Stimulated activated CD4-positive, alpha-beta T cell treated with anti-CD3 and anti-CD28 coated beads, Interleukin-4, amount 100 ng/mL, for 1 hour (primary cell): ENCODE measurements around the gene FOXN3.
"Not testable (repeated sequence)": the region's sequence is repeated elsewhere in the genome, so short reads cannot be mapped to it uniquely, and the experiment has no call there.

ENCODE experiments used
- DNase-seq: peaks from one replicate; pipeline ENCODE4 v3.0.0-alpha.2; 2020

Gene FOXN3

DNA sequence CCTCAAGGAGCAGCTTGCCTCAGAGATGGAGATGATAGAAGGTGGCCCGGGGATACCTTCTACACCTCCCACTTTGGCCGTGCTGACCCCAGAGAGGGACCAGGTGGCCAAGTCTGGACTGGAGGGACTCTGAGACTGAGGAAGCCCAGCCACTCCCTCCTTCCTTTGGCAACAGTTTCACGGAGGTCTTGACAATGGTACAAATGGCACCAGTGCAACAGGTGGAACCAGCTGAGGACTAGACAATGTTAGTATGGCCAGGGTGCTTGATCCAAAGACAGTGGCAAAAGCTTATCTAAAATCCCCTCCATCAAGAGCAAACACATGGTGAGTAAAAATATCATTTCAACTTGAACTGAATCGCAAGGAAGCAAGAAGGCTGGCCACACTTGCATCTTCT, 117.4 kb downstream of the FOXN3 start:
- DNase-seq, result no peak

DNA sequence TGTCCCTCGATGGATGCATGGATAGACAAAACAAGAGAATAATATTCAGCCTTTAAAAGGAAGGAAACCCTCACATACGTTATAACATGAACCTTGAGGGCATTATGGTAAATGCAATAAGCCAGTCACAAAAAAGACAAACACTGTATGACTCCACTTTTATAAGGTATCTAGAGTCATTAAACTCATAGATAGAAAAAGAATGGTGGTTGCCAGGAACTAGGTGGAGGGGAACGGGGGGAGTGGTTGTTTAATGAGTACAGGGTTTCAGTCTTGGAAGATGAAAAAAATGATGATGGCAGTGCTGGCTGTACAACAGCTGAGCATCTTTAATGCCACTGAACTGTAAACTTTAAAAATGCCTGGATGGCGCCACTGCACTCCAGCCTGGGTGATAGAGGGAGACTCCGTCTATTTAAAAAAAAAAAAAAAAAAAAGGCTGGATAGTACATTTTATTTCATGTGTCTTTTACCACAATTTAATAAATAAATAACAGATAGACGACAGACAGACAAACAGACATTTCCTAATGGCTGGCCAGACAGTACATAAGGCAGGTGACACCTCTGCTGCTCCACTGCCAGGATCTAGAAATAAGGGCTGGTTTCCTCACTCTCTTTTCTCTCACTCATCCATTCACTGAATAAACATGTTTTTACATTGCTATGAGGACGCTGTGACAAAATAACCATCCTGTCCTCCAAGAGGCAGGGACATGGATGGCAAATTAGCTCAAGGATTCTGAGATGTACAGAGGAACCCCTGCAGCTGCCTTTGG, 118.8 kb downstream of the FOXN3 start:
- no peak for DNase-seq

DNA sequence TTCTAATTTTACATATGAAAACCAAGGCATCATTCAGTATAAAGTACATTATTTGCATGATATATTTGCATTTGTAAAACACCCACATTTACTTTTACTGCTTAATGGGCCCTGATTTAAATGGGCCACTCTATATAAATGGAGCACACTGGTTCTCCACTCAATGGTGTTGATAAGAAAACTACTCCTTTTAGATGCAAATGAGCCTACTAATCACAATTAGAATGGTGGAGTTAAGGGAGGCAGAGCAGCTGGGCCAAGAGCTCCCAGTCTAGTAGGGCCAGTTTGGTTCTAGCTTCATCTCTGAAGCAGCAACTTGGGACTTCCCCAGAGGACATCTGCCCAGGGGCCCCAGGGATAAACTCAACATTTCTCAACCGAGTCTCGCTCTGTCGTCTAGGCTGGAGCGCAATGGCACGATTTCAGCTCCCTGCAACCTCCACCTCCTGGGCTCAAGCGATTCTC, 120.7 kb downstream of the FOXN3 start:
- DNase-seq, result no peak

DNA sequence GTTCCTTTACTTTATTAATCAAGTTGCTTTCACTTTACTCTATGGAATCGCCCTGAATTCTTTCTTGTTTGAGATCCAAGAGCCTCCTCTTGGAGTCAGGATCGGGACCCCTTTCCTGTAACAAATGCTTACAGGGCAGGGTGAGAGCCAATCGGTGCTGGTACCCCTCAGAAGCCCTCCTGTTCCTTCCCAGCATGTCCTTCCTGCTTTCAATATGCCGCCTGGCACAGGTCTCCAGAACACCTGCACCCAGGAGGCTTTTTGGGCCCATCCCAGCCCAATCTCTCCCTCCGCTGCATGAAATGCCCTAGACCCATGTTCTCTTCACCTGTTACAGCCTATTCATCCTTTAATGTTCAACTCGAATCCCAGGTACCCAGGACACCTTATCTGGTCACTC, 122.2 kb downstream of the FOXN3 start:
- no peak for DNase-seq

DNA sequence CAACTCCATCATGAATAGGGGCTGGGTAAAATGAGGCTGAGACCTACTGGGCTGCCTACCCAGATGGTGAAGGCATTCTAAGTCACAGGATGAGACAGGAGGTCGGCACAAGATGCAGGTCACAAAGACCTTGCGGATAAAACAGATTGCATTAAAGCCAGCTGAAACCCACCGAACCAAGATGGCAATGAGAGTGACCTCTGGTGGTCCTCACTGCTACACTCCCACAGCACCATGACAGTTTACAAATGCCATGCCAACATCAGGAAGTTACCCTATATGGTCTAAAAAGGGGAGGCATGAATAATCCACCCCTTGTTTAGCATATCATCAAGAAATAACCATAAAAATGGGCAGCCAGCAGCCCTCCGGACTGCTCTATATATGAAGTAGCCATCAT, 122.6 kb downstream of the FOXN3 start:
- not testable (repeated sequence) for DNase-seq

DNA sequence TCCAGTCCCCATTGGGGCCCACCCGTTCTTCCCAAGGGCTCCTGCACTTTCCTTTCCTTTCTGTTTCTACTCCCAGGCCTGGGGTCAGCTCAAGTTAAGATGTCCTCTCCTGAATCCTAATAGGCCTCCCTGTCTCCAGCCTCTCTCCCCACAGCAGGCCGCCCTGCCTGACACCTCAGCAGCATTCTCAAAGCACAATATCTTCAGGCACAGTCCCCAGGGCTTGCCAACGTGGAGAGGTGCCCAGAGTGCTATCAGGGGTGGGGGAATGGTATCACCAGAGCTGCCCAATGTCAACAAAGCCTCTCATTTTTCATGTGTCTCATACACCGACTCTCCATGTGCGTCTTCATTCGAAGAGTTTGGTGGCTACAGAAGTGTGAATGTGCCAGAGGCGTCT, 123.0 kb downstream of the FOXN3 start:
- DNase-seq, result no peak

DNA sequence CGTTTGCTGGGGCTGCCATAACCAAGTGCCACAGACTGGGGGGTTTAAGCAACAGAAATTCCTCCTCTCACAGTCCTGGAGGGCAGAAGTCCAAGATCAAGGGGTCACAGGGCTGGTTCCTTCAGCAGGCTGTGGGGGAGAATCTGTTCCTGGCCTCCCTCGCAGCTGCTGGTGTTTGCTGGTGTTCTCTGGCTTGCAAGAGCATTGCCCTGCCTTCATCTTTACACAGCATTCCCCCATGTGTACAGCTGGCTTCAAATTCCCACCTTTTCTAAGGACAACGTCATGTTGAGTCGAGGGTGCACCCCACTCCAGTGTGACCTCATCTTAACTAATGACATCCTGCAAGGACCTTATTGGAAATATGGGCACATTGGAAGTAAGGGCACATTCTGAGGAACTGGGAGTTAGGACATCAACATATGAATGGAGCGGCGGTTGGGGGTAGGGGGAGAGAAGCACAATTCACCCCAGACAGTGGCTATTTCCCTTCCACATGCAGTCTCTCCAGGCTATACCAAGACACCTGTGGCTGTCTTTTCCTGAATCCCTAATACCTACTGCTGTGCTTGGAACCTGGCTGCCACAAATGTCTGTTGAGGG, 123.6 kb downstream of the FOXN3 start:
- no peak for DNase-seq

DNA sequence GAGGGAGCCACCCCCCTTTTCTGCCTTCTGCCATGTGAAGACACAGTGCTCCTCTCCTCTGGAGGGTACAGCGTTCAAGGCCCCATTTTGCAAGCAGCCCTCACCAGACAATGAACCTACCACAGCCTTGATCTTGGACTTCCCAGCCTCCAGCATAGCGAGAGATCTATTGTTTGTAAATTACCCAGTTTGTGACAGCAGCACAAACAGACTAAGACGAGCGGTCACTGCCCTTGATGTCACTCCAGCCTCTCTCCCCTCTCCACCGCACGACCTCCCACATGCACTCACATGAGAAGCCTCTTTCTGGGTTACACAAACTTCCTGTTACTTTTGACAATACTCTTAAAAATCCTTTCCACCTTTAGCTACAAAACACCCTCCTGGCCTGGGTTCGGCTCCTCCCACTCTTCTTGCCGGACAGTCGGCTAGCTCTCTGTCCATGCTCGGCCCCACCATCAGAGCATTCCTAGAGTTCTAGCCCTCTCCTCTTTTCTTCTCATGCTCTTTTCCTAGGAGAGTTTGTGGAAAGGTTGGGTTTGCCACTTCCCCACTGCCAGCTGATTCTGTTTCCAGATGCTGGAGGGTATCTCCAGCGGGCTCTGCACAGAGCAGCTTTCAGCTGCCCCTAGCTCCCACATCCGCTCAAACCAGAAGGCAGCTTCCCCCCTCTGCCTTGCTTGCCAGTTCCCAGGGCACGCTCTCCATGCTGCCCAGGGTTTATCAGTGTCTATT, 124.3 kb downstream of the FOXN3 start:
- no peak for DNase-seq

DNA sequence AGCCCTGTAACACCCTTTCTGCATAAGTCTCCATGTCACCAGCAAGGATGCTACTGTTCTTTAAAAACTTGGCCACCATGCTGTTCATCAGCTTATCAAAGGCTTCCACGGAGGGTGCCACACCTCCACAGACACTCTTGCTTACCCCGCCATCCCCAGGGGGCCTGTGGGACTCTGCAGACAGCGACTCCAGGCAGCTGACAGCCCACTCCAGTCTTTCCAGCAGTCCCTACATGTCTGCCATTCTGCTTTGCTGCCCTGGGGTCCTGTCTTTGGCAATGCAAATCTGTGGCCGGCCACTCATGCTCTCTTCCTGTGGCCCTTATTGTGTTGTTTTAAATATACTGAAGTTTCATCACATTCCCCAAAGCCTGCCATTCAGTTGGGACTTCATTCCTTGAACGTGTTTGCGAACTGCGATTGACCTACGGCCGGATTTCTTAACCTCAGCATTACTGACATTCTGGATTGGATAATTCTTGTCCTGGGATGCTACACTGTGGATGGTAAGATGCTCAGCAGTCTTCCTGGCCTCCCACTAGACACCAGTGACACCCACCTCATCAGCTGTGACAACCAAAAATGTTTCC, 125.6 kb downstream of the FOXN3 start:
- no peak for DNase-seq

DNA sequence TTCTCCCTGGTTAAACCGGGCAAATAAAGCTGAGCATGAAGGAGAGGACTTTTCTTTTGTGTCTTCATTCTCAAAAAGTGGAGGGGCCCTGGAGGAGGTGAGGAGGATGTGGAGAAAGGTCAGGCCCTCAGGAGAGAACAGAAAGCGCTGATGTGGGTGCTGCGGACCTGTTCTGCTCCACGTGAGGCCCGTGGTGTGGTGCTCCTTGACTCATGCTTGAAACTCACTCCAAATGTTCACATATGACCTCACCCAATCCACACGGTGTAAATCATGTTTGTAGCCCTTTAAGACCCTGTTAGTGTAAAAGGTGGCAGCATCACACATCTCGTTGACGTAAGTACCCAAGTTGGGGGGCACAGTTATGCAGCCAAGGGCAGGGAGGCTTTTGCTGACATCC, 126.2 kb downstream of the FOXN3 start:
- no peak for DNase-seq

DNA sequence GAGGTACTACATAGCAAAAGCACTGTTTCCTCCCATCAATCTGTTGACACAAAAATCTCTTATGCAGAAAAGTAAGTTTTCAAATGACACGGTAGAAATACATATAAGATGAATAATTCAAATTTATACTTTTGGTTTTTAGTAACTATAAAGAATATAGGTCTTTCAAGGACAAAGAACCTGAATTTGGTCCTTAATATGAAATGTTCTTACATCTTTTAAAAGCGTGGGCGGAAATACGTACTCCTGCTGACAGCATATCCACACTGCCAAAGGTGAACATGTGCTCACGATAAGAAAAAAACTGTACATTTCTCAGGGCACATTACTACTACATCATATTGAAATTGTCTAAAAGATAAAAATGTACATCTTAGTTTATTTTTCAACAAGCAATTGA, 127.6 kb downstream of the FOXN3 start:
- DNase-seq, result no peak

DNA sequence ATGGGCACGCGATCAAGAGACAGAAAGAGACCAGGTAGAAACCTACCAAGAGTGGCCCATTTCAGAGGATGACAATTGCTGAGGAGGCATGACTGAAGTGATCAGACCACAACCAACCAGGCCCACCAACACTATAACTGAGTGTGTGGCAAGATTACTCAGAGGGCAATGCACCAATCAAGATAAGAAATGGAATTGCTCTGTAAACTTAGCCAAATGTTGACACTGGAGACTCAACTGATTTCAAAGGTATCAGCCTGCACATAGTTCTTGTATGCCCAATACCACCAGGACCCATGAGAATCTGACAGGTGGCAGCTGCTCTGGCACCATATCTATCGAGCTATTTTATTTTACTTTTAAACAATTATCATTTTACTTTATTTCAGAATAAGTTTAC, 128.9 kb downstream of the FOXN3 start:
- DNase-seq, result no peak

DNA sequence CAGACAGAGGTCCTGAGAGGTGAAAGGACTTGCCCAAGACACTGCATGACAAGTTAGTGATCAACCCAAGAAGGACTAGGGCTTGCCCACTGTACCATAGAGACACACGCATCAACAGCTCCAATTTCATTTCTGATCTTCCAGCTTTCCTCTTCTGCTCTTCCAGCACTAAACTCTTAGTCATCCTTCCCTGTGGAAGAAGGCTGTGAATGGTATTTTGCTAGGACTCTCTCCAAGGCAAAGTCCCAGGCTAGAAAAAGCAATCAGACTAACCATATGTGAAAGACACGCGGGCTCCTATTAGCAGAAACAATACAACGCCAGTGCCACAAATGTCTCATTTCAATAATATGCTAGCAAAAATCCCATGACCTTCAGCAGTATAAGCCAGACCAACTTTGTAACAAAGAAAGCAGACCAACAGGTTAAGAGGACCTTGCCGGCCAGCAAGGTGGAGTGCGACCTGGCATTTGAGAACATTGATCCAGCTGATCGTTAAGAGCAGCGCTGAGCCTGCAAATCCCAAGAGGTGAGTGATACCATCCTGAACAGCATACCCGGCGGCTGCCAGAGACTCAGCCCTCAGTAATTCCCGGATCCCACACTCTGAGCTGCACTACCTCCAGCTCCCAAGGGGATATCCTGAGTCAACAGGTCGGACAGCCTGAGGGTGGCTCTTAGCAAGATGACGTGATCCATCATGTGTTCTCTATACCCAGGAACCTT, 132.5 kb downstream of the FOXN3 start:
- no peak for DNase-seq

DNA sequence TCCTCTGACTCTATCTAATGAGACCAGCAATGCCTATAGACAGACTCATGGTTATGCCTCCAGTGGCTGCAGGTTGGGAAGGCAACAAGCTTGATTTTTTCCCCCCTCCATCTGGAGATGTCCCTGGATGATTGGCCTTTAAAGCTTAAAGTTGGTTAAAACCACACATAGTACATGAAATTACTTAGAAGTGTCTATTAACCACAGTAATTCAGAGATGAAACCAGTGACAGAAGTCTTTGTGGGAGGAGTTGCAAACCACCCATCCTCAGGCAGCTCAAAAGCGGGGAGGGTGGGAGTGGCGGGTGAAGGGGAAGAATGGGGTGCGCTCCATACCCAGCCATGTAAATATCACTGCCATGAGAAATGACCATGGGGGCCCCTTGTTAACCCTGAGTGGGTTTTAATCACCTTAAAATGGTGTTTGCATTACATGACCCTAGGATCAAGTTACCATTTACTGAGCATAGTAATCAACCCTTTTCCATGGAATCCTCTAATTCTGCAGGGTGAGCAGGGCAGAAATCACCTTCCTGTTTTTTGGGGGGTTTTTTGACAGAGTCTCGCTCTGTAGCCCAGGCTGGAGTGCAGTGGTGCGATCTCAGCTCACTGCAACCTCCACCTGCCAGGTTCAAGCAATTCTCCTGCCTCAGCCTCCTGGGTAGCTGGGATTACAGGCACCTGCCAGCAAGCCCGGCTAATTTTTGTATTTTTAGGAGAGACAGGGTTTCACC, 133.5 kb downstream of the FOXN3 start:
- peak; percentile 9 for DNase-seq

DNA sequence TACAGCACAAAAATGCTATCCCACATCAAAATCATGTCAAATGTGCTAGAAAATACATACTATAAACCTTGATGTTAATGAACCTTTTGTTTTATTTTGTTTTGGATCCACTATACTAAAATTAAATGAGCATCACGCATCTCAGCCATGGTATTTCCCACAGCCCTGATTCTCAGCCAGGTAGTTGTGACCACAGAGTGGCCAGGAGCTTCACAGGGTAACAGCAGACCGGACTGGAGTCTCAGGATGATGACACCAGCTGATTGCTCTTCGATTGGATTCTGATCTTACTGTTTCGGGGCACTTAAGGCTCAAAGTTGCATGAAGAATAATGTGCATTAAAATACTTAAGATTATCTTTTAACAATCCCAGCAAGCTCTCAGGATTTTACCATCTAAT, 134.8 kb downstream of the FOXN3 start:
- DNase-seq, result no peak

DNA sequence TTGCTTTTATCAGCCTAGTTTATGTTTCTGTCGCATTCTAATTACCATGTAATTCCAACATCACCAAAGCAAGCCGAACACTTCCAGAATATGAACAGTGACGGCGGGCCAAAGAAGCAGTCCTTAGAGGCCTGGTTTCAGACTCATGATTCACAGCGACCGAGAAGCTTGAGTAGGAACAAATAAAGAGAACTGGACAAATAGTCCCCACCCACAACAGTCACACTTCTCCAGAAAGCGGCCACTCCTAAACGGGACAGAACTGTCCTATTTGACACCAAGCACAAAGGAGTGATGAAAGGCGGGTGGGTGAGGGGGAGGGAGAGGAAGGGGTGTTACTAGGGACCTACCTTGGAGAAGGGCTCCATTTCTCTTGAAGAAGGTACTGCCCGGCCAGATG, 136.4 kb downstream of the FOXN3 start:
- DNase-seq, result no peak

DNA sequence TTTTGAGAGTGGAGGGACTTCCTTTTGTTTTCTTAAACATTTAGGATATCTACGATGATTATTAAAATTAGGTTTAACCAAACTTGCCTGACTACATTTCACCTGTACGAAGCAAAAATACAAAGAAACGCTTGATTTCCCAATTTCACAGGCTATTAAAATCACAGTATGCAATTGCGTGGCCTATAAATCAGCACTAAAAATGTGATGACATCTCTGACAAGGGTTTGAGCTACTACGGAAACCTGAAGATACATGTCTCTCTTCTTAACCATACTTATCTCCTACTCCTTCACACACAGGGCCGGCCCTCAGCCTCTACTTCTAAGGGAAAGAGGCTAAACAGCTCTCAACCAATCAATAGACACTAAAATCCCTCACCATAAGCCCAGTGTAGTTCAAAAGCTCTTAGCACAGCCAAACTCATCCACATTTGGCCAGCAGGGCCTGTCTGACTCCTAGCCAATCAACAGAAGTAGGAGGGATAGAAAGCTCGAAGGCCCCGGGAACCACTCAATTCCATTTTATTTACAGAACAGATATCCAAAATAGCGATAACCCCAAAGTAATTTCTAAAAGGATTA, 137.3 kb downstream of the FOXN3 start:
- no peak for DNase-seq

DNA sequence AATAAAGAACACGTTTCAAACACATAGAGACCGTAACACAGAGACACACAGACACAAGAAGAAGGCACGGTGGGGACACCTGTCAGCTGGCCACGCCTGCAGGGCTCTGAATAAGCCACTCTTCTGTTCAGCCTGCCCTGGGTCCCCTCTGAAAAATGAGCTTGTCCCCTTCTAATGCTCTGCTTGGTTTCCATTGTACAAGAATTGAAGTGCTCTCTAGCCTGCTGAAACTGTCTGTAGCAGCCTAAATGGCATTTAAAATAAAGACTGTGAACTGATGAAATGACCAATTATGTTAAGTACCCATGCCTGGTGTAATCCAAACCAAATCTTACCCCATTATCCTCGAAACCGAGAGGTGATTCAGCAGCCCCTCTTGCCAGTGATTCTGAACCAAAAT, 139.8 kb downstream of the FOXN3 start:
- no peak for DNase-seq

DNA sequence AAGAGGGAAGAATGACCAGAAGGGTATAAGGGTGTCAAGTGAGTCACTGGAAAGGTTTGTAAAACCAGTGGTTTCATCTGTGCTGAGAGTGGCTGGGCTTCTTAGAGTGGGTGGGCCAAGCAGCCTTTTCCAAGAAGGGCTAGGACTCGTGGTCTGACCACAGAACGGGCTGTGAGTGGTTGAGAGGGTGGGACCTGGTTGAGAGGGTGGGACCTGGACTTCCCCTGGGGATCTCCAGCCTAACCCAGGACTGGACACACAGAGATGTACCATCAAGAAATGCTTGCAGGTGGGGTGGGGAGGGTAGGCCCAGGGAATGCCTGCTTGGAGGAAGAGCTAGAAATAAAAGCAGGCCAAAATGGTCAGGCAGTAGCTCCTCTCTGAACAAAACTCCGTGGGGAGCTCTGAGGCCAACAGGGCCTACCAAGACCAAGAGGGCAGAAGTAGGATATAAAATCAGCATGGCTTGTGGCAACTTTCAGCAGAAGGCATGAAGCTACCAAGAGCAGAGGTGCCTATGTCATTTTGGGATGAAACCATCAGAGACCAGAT, 140.5 kb downstream of the FOXN3 start:
- peak; percentile 32 for DNase-seq

DNA sequence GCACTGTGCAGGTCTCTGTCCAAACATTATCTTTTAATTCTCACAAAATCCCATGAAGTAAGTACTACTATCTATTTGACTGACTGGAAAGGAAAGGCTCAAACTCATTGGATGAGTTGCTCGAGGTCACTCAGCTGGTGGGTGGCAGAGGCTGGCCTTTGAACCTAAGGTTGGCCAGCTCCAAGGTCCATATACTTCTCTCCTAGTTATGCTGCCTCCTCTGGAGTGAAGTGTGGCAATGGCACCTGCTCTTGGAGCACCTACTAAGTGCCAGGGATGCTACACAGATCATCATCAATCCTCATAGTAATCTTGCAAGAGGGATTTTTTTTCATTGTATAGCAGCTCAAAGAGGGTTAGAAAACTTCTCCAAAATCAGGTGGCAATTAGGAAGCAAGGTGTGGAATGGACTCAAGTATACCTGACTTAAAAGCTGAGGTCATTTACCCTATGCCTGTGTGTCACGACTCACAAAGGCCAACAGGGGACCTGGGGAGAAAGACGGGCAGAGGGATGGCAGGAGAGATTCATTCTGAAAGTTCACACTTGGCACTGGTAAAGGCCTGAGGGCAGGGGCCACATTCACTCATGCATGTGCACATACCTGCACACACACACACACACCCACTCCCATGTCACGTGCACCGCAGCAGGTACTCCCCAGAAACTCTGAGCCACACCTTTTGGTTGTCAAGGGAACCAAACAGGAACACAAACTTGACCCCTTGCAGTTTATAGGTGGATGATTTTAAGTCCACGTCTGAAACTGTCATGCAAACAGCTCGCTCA, 146.4 kb downstream of the FOXN3 start:
- no peak for DNase-seq

DNA sequence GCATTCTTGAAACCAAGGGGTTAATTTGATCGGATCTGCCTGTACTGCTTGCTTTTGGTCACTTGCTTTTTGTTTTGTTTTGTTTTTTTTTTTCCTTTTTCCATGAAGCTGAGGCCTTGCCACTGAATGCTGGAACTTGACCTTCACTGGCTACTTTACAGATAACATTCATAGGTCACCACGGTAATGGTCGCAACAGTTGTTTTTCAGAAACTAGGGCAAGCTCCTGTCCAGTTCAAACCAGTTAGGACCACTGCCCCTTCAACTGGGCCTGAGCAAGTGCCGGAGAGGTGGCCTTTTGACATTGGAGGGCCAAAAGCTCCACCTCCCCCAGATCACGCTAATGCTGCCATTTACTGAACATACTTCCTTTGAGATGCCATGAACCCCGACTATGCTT, 147.6 kb downstream of the FOXN3 start:
- DNase-seq, result no peak
